ENCODE measurements around the gene TRAK1.

DNA sequence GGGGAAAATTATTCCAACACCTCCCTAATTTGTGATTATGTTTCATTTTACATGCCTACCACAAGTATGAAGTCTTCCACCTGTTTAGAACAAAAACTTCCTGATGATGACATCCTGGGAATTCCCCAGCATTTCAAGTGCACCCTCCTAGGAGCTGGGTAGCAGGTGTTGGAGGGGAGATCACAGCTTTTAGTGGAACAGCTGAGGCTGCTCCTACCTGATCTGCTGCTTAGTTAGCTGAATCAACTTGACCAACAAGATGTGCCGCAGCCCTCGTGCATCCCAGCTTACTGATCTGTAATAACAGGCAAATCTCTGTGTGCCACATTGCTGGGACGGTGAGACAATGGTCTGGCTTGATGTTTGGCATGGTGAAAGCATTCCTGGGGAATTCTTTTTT is 29.7 kb downstream of the TRAK1 start:
- TF ChIP-seq CTCF (IDR thresholded peaks at IDR 0.05) (no peak), POLR2A (IDR thresholded peaks at IDR 0.05) (no peak)
